HG03457 (cell line): ENCODE data around the gene PAFAH1B2.

Source experiments
- ATAC-seq: cut with Tn5 transposase; IDR thresholded peaks from one replicate; pipeline ENCODE4 v1.9.1; 2021; ENCODE audit warnings: moderate number of reproducible peaks; ENCODE audit not compliant: unreplicated experiment

PAFAH1B2 gene

DNA sequence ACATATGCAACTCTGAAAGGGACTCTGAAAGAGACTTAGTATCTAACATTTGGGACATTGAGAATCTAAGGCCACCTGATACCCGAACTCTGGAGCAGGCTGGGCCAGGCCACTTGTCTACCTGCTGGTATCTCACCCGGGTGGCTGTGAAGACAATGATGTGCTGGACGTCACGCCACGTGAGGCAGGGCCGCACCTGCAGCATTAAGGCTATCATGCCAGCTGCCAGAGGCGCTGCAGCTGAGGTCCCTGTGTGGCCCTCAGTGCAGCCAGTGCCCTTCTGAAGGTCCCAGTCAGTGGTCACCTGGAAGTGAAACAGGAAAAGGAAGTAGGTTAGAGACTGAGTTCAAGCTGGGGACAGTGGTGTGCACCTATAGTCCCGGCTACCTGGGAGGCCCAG is 75.4 kb downstream of the PAFAH1B2 start:
- no peak for ATAC-seq

DNA sequence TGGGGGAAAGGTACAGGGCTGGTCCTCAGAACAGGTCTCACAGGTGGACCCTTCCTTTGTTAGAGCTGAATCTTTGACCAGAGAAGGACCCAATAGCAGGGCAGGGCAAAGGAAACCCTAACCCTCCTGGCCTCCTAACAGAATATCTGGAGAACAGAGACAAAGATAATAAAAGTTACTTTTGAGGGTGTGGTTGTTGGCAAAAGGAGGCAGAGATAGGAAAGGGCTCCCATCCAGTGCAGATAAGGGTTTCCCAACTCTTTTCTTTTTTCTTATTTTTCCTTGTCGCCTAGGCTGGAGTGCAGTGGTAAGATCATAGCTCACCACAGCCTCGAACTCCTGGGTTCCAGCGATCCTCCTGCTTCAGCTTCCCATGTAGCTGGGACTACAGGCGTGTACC is 75.9 kb downstream of the PAFAH1B2 start:
- no peak for ATAC-seq

DNA sequence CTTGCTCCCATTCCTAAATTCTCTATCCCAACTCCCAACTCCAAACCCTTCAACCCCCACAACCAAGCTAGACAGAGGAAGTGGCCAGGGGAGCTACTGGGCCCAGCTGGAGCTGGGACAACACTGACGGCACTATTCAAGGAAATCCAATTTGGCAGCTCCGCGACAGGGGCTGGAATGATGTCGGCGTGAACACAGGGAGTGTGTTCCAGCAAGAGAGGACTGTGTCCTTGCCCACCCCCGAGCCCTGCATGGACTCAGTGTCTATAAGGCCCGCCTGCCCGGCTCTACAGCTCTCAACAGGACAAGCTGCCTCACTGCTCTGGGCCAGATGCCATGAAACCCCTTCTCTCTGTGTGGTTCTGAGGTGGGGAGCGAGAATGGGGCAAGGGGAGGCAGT is 76.5 kb downstream of the PAFAH1B2 start:
- ATAC-seq: no peak

- ATAC-seq: no peak
These were observed 77.1 kb downstream of the PAFAH1B2 start for GRCh38 chr11:117220999-117221774.

DNA sequence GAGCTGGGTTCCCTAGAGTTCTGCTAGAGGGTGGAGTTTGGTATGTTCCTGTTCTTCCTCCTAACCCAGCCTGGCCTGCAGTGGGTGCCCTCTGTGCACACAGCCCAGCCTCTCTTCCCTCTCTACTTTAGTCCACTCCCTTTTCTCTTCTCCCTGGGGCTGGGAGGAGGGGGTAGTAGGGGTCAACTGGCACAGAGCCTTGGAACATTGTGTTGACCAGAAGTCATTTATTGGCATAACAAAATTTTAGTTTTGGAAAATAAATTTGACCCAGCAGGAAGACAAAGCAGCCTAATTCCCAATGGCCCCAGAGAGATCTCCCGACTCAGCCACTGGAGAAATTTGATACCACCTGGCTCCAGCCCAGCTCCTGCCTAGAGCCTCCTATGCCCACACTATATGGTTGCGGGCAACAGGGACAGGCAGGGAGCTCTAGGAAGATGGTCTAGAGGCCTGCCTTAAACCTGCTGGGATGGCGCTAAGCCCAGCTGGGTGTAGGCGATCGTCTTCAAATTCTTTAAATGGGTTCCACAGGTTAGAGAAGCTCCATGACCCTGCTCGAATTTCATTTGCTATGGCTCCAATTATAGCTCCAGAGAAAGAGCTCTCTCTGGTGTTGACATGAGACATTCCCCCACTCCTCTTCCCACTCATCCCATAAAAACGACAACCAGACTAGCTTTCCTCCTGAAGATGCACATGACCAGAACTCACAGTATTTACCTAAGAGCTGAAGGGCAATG is 77.9 kb downstream of the PAFAH1B2 start:
- ATAC-seq: no peak

GRCh38 chr11:117222991-117223740 is 79.1 kb downstream of the PAFAH1B2 start:
- ATAC-seq: no peak

GRCh38 chr11:117223741-117224689 is 79.9 kb downstream of the PAFAH1B2 start:
- ATAC-seq: no peak

DNA sequence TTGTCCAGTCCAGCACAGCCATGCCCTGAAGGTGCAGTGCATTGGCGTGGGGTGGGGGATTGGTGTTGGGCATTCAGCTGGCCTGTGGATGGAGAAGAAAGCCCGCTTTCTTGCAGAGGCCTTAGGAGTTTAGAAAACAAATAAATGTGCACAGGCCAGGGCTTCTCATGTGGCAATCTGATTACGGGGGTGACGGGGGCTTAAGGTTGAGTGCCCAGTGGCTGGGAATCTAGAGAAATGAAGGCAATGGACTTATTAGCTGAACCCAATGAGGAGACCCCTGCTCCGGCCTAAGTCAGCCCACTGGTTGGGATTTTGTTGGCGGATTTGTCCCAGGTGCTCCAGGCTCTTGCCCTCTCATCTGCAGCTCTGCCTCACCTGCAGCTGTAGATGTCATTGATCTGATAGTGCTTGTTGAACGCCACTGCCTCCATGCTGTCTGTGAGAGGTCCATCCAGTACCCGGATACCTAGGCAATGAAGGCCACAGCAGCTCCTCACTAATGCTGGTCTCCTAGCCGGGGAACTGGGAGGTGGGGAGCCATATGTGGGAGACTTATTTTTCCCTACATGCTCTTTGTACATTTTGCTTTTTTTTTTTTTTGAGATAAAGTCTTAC is 81.6 kb downstream of the PAFAH1B2 start:
- ATAC-seq: no peak
